H1 (cell line): Measurements from ENCODE around the gene MFN1. TPM values are rescaled to one million over a fixed set of nuclear protein-coding genes. Genes with fewer than 3 reads are reported as not detected.

Source experiments
- polyA plus RNA-seq, 7 experiments: library from polyadenylated mRNA; depleted of rRNA in 3 of 7; stranded (reverse) in 5 of 7; unstranded in 2 of 7; fragments of >200 nt in 5 of 7; fragments of 200-250 nt in 2 of 7; gene quantifications; 1 replicate in 5 of 7; 2 replicates in 1 of 7; 4 replicates in 1 of 7; pipeline versions ENCODE4 v1.2.1 to v1.2.3, GENCODE V29; 2011 to 2013; ENCODE audit warnings: missing spikeins in 2 of 7, mixed read lengths in 2 of 7
- total RNA-seq: library from RNA; stranded (reverse); fragmentation: NEBNext Ultra II Directional; extraction: Animal tissue kit (Norgen Biotek cat#: 25700); gene quantifications from 2 replicates; pipeline ENCODE4 v1.2.1, GENCODE V29; 2021

MFN1 gene
- total and polyA plus RNA-seq, 2 of the 8 experiments (the other 6 are each of a cell fraction or from before 2014, with no cell fraction given): 9.1 to 35.6 TPM

Other genes starting within 250 kb of the MFN1 start
- gene PIK3CA, start 199.4 kb upstream of the MFN1 start, total RNA-seq: 11.3 and 14.1 TPM in 2 replicates
- 1.6 and 4.8 TPM in 2 replicates for gene PIK3CA, start 199.4 kb upstream of the MFN1 start, polyA plus RNA-seq (2011; rRNA removed)
- gene KCNMB3, start 96.6 kb upstream of the MFN1 start, total RNA-seq: 1.9 and 2.0 TPM in 2 replicates
- 1.7 TPM in 2 replicates for gene KCNMB3, start 96.6 kb upstream of the MFN1 start, polyA plus RNA-seq (2011; rRNA removed)
- gene ZNF639, start 24.7 kb upstream of the MFN1 start, total RNA-seq: 41.4 and 43.0 TPM in 2 replicates
- gene ZNF639, start 24.7 kb upstream of the MFN1 start, polyA plus RNA-seq (2011; rRNA removed): 8.1 and 9.1 TPM in 2 replicates
- 26.1 and 29.2 TPM in 2 replicates for gene GNB4, start 103.8 kb downstream of the MFN1 start, total RNA-seq
- 8.7 and 13.4 TPM in 2 replicates for gene GNB4, start 103.8 kb downstream of the MFN1 start, polyA plus RNA-seq (2011; rRNA removed)
- gene ACTL6A, start 215.2 kb downstream of the MFN1 start, total RNA-seq: 76.9 and 83.3 TPM in 2 replicates
- gene ACTL6A, start 215.2 kb downstream of the MFN1 start, polyA plus RNA-seq (2011; rRNA removed): 99.5 and 141 TPM in 2 replicates